Activated CD8-positive, alpha-beta memory T cell treated with anti-CD3 and anti-CD28 coated beads for 4 hours (primary cell): ENCODE results near the gene RAB3D.
"Not testable (repeated sequence)": the region's sequence is repeated elsewhere in the genome, so short reads cannot be mapped to it uniquely, and the experiment has no call there.

ENCODE experiments used
- DNase-seq, 2 donors: peaks; one replicate each; pipeline ENCODE4 v3.0.0-alpha.2; 2020; ENCODE audit warnings: low read depth in 2 of 2

The RAB3D gene

GRCh38 chr19:11365557-11366117 is 26.2 kb upstream of the RAB3D start:
- no peak for DNase-seq

GRCh38 chr19:11364935-11365334 is 25.5 kb upstream of the RAB3D start:
- DNase-seq, result no peak

DNA sequence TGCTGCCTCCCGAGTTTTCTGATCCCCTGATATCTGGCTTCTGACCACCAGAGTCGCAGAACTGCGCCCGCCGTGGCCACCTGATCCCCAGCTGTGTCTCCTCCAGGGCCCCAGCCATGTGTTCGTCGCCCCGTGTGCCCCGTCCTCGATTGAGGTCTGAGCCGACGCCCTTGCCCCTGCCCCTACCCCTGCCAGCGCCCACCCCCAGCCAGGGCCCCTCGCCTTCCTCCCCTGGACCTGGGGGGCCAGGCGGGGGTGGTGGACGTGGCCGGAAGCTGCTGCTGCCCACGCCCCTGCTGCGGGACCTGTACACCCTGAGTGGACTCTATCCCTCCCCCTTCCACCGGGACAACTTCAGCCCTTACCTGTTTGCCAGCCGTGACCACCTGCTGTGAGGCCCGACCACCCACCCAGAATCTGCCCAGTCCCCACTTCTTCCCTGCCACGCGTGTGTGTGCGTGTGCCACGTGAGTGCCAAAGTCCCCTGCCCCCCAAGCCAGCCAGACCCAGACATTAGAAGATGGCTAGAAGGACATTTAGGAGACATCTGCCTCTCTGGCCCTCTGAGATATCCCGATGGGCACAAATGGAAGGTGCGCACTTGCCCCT is 24.9 kb upstream of the RAB3D start:
- no peak for DNase-seq

- DNase-seq, result no peak
These were observed 24.4 kb upstream of the RAB3D start for GRCh38 chr19:11363881-11364280.

DNA sequence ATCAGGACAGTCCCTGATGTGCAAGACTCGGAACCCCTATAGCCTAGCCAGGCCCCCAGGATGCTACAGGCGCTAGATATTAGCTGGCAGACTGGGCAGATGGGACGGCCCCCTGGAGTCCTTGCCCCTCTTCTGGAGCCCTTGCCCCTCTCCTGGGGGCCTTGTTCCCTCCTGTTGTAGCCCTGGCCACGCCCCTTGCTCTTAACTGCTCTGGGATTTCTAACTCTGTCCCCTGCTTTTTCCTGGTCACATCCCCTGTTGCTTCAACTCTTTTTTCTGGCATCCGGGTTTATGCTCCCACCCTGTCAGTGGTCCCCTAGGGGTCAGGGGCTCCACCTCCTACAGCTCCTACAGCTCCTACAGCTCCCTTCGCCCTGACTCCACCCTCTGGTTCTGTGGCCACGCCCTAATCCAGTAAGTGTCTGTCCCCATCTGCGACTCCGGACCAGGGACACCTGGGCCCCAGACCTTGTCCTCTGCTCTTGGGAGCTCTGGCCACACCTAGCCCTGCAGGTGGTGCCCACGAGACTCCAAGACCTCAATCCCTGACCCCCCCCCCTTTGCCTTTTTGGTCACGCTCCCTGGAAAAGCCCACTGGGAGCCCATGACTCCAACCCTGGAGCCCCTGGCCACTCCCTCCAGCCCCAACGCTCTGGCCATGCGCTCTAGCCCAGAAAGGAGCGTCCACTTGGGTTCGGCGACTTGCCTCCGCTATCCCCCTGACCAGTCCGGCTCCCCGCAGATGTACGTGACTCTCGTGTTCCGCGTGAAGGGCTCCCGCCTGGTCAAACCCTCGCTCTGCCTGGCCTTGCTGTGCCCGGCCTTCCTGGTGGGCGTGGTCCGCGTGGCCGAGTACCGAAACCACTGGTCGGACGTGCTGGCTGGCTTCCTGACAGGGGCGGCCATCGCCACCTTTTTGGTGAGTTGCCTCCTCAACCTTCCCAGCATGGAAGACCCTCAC is 22.6 kb upstream of the RAB3D start:
- no peak for DNase-seq

- no peak for DNase-seq
These were observed 21.7 kb upstream of the RAB3D start for GRCh38 chr19:11361037-11361770.

DNA sequence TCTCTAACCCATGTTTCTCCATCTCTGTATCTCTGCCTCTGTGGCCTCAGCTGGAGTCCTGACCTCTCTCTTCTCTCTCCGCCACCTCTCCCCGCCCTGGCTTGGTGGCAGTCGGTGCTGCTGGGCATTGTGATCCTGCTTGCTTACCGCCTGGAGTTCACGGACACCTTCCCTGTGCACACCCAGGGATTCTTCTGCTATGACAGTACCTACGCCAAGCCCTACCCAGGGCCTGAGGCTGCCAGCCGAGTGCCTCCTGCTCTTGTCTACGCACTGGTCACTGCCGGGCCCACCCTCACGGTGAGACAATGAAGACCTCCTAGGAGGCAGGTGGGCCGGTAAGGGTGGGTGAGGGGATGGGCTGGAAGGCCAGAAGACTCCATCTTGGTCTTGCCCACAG is 20.0 kb upstream of the RAB3D start:
- DNase-seq, result no peak

DNA sequence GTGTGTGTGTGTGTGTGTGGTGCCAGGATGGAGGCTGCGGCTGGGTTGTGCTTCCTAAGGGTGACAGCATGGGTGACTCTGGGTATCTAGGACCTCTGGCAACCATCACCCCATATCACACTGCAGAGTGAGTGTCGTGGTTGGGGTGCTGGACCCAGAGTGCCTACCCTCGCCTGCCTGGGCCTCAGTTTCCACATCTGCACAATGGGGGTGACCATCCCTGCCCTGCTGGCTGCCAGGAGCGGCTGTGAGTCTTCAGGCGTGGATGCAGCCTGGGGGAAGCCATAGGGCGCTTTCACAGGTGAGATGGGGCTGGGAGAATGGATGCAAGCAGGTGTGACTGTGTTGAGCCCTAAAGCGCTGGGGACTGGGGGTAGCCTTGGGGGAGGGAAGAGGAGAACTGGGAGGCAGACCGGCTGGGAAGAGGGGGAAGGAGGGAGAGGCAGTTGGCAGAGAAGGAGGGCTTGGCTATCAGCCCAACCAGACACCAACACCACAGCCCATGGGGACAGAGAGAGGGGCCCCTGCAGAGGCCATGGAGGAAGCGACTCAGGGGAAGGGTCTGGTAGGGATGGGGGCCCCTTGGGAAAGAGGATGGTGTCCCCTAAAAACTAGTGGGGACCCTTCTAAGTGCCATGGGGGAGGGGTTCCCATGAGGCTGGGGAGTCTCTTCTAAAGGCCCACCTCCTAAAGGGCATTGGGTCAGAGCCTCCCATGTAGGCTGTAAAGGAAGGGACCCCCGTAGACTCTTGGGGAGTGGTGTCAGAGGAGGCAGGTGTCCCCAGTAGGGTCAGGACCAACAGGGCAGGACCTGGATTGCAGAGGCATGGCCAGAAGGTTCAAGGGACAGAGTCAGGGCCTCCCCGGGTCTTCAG is 17.5 kb upstream of the RAB3D start:
- DNase-seq, result no peak

- DNase-seq, result no peak
These were observed 16.6 kb upstream of the RAB3D start for GRCh38 chr19:11356074-11356397.

DNA sequence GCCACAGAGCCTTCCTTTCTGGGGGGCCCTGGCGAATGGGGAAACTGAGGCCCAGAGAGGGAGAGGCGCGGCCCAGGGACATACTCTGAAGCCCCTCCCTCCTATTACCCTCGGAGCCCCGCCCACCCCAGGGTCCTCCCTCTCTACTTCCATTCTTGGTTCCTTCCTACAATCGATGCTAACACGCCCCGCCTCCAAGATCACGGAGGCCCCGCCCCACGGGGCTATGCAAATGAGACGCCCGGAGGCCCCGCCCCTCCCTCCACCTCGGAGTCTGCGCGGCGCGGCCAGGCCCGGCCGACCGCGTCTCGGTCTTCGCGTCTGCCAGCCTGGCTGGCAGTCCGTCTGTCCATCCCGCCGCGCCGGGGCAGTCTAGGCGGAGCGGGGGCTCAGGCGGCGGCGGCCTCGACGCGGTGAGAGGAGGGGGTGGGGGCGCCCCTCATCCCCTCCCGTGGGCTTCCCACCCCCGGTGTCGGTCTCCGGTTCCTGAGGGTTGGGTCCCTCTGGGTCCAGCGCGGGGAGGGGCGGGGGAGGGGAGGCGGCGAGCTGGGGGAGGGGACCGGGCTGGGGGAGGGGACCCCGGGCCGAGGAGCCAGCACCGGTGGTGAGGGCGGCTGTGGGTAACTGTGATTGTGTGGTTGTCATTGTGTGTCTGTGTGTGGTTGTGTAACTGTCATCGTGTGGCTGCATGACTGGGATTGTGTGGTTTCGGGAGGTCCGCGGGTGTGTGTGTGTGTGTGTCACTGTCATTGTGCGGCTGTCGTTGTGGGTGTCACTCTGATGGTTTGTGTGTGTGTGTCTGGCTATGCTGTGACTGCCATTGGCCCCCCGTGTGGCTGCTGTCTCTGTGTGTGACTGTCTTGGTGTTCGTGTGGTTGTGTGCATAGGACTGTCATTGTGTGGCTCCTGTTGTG is 16.0 kb upstream of the RAB3D start, which contains the start of gene PLPPR2:
Gene PLPPR2, plus strand, starts transcription at position 273 of the 914 bp plus-strand sequence. CDS start 2,242 bp downstream, outside the sequence.
- DNase-seq, result peak; percentile 49 to 63

DNA sequence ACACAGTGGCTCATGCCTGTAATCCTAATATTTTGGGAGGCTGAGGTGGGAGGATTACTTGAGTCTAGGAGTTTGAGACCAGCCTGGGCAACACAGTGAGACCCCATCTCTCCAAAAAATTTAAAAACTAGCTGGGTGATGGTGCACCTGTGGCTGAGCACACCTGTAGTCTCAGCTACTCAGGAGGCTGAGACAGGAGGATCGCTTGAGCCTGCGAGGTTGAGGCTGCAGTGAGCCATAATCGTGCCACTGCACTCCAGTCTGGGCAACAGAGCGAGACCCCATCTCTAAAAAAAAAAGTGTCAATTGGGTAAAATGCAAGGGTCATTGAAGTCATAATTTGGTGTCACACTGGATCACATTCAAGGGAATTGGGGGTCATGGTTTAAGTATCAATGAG is 14.6 kb upstream of the RAB3D start:
- DNase-seq, result not testable (repeated sequence)

- DNase-seq, result no peak
These were observed 9.7 kb upstream of the RAB3D start for GRCh38 chr19:11349171-11349570.

DNA sequence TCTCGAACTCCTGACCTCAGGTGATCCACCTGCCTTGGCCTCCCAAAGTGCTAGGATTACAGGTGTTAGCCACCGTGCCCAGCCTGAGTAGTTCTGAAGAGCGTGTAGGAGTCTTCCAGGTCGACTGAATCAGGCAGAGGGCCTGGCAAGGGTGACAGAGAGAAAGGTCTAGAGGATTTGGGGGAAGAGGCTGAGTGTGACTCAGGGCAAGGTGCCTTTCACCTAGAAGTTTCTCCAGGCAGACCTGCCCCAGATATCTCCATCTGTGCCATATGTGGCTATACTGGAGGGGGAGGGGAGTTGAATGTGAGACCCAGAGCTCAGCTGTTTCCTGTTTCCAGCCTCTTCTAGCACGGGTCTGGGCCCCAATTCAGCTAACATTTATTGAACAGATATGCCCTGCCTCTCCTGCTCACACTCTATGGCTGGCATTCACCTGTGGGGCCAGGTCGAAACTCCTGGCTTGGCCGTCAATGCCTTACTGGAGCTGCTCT is 8.1 kb upstream of the RAB3D start:
- no peak for DNase-seq

DNA sequence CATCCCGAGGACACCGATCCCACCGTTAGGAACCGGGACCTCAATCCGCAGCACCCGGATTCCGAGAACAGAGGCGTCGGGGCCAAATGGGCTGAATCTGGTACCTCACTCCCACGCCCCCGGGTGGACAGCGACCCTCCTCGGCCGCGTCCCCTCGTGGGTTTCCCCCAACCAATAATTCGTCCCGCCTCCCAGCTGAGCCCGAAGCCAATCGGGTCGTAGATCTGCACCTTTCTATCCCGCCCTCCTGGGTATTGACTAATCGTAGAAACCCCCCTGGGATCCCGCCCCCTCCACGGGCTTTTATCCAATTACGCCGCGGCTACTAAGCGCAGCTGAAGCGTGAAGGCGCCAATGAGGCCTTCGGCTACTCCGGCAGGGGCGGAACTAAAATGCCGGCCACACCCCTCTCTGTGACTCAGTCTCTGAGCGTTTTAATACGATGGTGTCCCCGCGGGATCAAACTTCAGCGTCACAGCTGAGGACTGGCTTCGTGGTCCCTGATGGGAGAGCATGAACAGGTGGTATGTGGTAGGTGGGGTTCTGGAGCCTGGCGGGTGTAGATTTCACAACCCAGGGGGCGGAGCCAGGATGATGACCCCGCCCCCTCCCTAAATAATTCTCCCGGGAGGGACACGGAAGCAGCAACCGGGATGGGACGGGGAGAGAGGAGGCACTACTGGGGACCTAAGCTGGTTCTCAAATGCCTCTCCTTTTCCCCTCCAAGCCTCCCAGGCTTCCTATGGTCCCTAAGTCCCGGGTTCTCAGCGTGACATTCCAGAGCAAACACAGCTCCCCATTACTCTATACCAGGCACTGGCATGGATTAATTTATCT is 6.9 kb upstream of the RAB3D start, which contains the start of the genes CCDC159 and TMEM205:
Gene CCDC159, plus strand, starts transcription at position 416 of the 837 bp plus-strand sequence. Its CDS starts 88 bp downstream, at position 504.
Gene TMEM205, minus strand, starts transcription at position 165 of the 837 bp plus-strand sequence. CDS start 649 bp downstream, outside the sequence.
- peak; percentile 98 for DNase-seq

- no peak for DNase-seq
These were observed 5.8 kb upstream of the RAB3D start for GRCh38 chr19:11345122-11345803.

DNA sequence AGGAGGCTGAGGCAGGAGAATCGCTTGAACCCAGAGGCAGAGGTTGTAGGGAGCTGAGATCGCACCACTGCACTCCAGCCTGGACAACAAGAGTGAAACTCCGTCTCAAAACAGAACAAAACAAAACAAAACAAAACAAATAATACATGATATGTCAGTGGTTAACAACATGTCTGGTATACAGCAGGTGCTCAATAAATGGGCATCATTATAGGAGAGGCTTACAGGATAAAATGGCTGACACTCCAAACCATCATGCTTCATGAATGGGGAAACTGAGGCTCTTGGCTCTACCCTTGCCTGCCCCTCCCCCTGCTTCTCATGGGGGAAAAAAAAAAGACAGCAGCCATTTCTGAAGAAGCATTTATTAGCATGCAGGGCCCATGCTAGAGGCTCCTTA is 3.0 kb upstream of the RAB3D start:
- no peak for DNase-seq

DNA sequence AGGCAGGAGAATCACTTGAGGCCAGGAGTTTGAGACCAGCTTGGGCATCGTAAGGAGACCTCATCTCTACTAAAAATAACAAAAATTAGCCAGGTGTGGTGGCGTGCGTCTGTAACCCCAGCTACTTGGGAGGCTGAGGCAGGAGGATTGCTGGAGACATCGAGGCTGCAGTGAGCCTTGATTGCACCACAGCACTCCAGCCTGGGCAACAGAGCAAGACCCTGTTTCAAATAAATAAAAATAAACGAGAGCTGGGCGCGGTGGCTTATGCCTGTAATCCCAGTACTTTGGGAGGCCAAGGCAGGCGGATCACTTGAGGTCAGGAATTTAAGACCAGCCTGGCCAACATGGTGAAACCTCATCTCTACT is 626 bp upstream of the RAB3D start:
- DNase-seq, result not testable (repeated sequence)
